Cerebellar nuclear complex (tissue), 1 donor: ENCODE measurements around the gene ERCC5.

Source experiments
- DNase-seq, 2 experiments: peaks; one replicate each; lab custom pipeline; 2025; lab: John Stamatoyannopoulos, UW

Gene ERCC5

GRCh38 chr13:102845630-102846260 lies at the start of gene ERCC5:
ERCC5 (plus strand) TSS chr13:102846032; CDS start chr13:102846267, 235 bp downstream.
- peak; percentile 38 to 73 for DNase-seq

- DNase-seq = peak; percentile 26 to 87
Measured at GRCh38 chr13:102798581-102799425, 47.0 kb upstream of the ERCC5 start, which contains the start of the genes BIVM and POGLUT2. BIVM (plus strand) TSS chr13:102799119; CDS start chr13:102807268, 8,149 bp downstream. POGLUT2 (minus strand) TSS chr13:102798976; CDS start chr13:102798670, 306 bp downstream.

GRCh38 chr13:102799426-102800144 lies 46.2 kb upstream of the ERCC5 start:
- no peak for DNase-seq

DNA sequence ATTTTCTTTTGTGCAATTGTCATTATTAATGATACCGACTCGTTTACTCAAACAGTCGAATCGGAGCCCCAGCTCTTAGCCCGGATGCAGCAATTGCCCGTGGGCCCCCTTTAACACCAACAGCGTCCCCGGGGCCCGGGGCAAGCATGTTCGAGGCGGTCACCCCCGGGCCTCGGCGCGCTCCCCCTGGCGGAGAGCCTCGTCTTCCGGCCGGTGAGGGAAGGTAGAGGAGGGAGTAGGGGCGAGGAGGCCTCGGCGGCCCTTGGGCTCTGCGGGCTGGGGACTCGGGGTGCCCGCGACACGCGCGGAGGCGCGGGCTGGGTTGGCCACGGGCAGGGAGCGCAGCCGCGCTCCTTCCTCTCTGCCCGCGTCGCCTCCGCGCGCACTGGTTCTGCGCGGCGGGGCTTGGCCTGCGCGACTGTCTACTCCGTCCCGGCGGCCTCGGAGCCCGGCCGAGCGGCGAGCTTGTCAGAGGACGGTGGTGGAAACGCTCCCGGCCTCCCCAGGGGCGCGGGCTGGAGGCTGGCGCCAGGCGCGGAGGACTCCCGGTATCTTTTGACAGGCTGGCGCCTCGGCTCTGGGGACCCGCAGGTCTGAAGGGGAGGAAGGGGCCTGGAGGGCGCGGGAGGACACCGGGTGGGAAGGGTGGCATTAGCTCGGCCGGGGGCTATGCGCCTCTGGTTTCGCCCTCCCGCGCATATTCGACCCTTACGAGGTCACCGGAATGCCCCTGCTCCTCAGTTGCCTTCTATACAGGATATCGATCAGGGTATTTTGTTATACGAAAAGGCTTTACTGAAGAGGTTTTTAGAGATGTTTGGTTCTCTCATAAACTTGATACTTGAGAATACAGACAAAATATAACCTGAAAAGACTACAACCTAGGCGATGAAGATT lies 45.4 kb upstream of the ERCC5 start:
- peak in 1 of 2 experiments; percentile 7 for DNase-seq

DNA sequence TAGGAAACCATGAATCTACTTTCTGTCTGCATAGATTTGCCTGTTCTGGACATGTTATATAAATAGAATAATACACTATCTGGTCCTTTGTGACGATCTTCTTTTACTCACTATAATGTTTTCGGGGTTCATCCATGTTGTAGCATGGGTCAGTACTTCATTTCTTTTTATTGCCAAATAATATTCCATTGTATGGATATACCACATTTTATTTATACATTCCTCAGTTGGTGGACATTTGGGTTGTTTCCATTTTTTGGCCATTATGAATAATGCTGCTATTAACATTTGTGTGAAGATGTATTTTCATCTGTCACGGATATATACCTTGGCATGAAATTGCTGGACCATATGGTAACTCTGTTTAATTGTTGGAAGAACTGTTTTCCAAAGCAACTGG lies 40.2 kb upstream of the ERCC5 start:
- no peak for DNase-seq

DNA sequence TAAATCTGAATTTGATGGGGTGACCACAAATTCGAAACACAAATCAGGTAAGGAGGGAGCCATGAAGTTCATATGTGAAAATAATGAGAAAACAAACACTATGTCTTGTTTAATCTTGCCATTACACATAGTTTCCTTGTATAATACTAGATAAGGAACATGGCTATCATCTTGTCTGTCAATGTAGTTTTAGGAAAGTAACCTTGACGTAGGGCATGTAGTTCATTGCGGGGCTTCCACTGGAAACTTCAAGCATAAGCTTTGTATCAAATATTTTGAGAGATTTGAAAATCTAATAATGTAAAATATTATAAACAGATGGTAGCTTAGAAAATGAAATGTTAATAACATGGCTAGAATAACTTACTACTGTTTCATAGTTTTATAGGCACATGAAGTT lies 38.1 kb upstream of the ERCC5 start:
- DNase-seq = no peak

DNA sequence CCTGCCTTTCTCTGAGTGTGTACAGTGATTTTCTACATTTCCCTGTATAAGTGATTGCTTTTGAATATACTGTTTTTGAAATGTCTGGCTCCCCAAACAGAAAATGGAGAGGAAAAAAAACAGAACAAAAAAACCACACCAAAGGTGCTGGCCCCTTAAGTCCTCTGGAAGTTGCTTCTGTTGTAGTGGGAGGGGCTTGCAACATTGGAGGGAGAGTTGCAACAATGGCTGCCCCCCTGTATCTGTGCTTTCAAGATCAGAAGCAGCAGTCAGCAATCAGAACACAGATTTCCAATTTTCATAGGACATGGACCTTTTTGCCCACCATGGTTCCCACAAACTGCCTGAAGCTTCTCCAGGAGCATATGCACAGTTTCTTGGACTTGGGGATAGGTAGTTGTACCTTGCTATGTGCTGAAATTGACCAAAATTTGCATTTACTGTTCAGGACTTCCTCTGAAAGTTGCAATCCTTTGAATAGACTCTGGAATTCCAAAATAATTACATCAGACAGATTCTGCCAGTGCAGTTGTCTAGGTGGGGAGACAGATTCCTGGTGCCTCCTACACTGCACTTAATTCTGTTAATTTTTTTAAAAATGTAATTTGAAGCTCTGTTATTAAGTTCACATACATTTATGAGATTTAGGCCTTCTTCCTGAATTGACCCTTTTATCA lies 33.1 kb upstream of the ERCC5 start:
- no peak for DNase-seq

GRCh38 chr13:102814025-102814607 lies 31.7 kb upstream of the ERCC5 start:
- no peak for DNase-seq

GRCh38 chr13:102814793-102815192 lies 31.0 kb upstream of the ERCC5 start:
- no peak for DNase-seq

- DNase-seq = no peak
Measured at GRCh38 chr13:102815788-102816187, 30.0 kb upstream of the ERCC5 start.

DNA sequence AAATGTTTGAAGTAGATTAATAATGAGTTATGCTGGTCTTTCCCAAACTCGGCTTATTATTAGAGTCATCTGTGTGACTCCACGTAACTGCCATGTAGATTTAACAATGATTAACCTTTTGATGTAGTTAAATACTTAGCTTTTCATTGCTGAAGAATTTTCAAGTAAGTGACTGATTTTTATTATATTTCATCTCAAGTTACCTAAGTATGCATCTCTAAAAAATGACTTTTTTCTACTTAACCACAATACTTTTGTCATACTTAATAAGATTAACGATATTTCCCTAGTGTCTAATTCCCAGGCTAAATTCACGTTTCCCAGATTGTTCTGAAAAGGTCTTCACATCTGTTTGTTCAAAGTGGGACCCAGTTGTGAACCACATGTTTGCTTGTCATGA lies 29.1 kb upstream of the ERCC5 start:
- no peak for DNase-seq

GRCh38 chr13:102817241-102817640 lies 28.6 kb upstream of the ERCC5 start:
- no peak for DNase-seq

DNA sequence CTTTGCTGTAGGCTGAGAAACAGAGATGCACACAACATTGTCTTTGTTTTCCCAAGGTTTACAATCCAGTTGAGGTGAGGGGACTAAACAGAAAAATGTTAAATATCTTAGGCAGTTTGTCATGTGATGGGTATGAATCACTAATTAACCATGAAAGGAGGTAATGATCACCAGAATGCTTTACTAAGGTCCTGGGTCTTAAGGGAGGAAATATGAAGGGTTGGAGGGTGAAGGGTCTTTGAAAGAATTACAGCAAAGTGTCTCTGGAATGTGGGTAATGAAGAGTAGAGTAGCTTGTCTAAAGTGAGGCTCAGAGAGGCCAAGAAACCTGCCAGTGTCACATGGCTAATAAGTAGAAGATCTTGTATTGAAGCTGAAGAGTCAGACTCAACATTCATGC lies 27.9 kb upstream of the ERCC5 start:
- no peak for DNase-seq

- DNase-seq = no peak
Measured at GRCh38 chr13:102825400-102825799, 20.4 kb upstream of the ERCC5 start.

DNA sequence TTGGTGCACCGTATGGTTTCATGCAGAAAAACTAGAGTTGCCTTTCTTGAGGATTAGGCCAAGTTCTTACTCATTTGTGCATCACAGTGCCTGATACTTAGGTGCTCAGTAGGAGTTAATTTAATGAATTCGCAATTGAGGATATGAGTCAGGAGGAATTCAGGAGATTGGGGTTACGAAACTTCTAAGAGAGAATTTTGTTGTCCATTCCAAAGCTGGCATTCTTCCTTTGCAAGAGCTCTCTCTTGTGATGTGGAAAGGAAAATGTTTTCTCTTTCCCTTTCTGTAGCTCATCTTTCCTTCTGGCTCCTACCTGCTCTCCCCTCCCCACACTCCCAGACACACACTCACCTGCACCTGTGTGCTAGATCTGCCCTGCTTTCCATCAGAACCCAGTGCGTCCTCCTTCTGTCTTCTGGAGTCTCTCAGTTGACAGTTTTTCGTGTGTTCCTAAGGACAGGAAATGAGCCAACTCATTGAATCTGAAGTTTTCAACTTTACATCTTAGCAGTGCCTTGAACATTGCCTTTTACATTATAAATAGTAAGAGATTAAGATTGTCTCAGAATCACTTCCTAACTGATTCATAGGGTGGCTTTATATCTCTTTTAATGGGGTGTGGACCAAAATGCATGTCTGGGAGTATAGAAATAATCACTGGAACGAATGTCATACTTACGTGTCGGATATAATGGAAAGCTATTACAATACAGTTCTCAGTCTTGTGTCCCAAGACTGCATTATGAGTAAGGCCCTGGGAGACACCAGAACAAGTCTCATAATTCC lies 19.7 kb upstream of the ERCC5 start:
- no peak for DNase-seq

- DNase-seq = no peak
Measured at GRCh38 chr13:102830646-102831045, 15.2 kb upstream of the ERCC5 start.

- no peak for DNase-seq
Measured at GRCh38 chr13:102836471-102836870, 9.4 kb upstream of the ERCC5 start.

DNA sequence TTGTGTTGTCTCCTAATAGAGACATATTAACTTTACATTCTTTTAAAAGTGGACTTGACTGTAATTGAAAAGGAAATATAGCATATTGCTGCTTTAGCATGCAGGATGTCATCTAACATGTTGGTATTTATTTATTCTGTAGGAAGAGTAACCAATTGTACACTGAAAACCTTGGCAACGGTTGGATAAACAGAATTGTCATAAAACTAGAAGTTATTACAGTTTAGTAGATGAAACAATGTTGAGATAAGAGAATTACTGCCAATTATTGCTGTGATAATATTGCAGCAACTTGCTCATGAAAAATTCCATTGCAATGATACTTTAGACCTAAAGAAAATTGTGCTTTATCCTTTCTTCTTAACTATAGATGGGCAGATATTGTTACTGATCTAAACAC lies 7.6 kb upstream of the ERCC5 start:
- no peak for DNase-seq

DNA sequence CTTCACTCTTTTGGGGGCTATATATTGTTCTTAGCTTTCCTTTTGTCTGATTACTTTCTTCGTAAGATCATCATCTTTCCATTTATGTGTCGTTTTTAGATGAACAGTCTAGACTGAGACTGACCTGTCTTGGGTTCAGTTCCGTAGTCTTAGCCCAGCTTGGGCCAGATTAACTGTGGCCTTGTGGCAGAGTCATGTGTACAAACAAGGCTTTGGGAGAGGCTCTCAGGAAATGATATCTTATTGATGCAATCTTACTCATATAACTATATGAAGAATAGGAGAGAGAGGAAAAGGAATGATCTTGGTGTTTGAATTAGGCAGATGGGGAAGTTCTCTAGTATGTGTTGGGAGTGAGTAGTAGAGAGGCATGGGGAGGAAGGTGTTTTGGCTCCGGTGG lies 6.8 kb upstream of the ERCC5 start:
- DNase-seq = no peak

DNA sequence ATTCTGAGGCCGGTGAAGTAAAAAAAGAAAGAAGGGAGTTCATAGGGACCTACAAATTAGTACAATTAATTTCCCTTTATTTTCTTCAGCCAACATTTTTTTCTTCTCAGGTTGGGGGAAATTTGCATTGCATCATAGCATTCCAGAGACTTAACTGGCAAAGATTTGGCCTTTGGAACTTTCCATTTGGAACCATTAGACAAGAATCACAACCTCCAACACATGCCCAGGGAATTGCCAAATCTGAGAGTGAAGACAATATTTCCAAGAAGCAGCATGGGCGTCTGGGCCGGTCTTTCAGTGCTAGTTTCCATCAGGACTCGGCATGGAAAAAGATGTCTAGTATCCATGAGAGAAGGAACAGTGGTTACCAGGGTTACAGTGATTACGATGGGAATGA lies 6.4 kb upstream of the ERCC5 start:
- DNase-seq = no peak
